K562 treated with DMSO at 1 percent for 12 hours (cell line): ENCODE data around the gene CCDC120. TPM values are rescaled to one million over a fixed set of nuclear protein-coding genes. Genes with fewer than 3 reads are reported as not detected.

ENCODE experiments used
- total RNA-seq: library from RNA; unstranded; fragments of 300-600 nt; gene quantifications from 2 replicates; pipeline ENCODE4 v1.2.3, GENCODE V29; 2022; ENCODE audit not compliant: insufficient read depth

Gene CCDC120, protein sequence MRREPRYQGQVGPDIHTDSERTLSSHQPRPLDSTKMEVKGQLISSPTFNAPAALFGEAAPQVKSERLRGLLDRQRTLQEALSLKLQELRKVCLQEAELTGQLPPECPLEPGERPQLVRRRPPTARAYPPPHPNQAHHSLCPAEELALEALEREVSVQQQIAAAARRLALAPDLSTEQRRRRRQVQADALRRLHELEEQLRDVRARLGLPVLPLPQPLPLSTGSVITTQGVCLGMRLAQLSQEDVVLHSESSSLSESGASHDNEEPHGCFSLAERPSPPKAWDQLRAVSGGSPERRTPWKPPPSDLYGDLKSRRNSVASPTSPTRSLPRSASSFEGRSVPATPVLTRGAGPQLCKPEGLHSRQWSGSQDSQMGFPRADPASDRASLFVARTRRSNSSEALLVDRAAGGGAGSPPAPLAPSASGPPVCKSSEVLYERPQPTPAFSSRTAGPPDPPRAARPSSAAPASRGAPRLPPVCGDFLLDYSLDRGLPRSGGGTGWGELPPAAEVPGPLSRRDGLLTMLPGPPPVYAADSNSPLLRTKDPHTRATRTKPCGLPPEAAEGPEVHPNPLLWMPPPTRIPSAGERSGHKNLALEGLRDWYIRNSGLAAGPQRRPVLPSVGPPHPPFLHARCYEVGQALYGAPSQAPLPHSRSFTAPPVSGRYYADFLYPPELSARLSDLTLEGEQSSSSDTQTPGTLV
- total RNA-seq = 2.7 and 7.2 TPM in 2 replicates

GRCh38 chrX:49058794-49059193 is at the start of gene CCDC120:
TSS of gene CCDC120 (plus strand) at chrX:49058999. CDS start at chrX:49062042, 3,043 bp downstream.

GRCh38 chrX:49043220-49043986 is 15.4 kb upstream of the CCDC120 start, which contains the start of gene TFE3:
TSS of gene TFE3 (minus strand) at chrX:49043357. CDS start at chrX:49043226, 131 bp downstream.

DNA sequence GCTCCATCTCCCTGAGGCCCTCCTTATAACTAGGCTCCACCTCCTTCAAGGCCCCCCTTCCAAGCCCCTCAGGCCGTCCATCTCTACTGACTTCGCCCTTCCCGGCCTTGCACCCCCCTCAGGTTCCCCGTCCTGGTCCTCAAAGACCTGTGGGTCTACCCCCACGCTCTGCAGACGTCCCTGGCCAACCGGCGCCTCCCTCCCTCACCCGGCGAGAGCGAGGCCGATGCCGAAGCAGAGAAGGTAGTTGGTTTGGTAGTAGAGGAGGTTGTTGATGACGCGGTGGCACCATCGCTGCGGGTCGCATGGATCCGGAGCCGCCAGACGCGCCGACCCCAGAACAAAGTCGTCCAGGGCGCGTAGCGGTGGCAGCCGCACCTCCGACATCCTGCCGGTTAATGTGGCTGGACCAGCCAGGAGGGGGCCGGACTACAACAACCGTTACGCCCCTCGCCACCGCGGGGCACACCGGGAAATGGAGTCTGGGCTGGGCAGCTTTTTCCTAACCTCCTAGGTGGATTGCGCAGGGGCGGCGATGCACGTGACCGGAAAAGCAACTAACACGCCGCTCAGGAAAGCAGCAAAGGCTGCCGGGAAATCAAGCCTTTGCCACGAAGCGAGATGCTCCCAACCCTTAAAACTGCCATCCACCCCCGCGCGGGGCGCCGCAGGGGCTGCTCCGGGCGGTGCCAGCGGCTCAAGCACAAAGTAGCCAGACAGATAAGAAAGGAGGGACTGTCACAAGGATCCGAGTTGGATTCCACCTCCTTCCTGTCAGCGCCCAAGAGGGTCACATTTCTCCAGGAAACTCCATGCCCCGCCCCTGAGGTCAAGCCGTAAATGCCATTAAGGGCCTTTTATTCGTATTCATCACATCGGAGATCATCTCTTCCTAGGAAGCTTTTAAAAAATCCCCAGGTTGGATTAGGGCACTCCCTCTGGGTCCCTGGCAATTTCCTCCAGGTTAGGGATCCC is 15.1 kb downstream of the CCDC120 start, which contains the start of gene PRAF2:
TSS of gene PRAF2 (minus strand) at position 402 of the 975 bp plus-strand sequence. CDS start at position 387, 15 bp downstream.

DNA sequence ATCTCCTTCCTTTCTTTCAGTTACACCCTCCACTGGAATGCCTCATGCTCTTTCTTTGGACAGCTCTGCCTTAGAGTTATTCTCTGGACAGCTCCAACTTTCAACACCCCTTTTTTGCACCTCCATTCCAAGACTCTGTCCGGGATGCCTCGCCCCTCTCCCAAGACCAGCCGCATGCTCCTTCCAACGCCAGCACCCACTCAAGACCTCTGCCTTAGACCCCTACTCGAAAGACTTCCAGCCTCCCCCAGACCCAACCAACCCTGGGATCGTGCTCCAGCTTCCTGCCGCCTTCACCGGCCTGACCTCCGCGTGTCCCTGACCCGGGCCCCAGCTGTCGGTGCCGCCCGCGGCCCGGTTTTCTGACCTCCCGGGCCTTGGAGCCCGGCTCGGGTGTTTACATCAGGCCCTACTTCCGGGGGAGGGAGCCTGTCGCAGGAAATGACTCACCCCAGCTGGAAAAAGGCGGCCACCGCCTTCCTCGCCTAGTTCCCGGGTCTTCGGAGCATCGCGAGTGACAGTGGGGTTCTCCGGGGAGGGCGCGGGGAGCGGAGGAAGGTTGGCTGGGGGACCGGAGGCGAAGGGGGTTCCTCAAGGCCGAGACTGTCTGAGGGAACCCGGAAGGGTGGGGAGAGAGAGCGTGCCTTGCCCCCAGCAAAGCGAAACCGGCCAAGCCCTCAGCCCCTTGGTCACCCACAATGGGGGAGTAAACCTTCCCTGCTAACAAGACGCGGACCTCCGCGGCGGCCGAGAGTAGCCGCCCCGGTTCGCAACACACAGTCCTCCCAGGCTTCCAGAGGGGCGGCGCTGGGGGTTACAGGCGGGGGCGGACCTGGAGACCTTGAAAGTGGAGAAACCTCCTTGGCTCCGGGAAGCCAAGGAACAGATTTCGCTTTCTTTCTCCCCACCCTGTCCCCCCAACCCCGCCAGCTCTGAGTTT is 21.0 kb downstream of the CCDC120 start, which contains the start of gene WDR45:
TSS of gene WDR45 (minus strand) at position 399 of the 940 bp plus-strand sequence. CDS start 1,792 bp downstream, outside the sequence.

Other genes starting within 250 kb of the CCDC120 start
- not detected in 2 replicates for gene ERAS, start 232.5 kb upstream of the CCDC120 start, total RNA-seq
- gene PCSK1N, start 223.4 kb upstream of the CCDC120 start, total RNA-seq = 1.3 TPM in 1 of 2 replicates, not detected in the other
- gene TIMM17B, start 161.2 kb upstream of the CCDC120 start, total RNA-seq = 195 and 296 TPM in 2 replicates
- gene PQBP1, start 161.1 kb upstream of the CCDC120 start, total RNA-seq = 213 and 271 TPM in 2 replicates
- 31.7 and 33.0 TPM in 2 replicates for gene SLC35A2, start 147.4 kb upstream of the CCDC120 start, total RNA-seq
- gene PIM2, start 140.0 kb upstream of the CCDC120 start, total RNA-seq = 149 and 220 TPM in 2 replicates
- gene OTUD5, start 101.4 kb upstream of the CCDC120 start, total RNA-seq = 63.6 and 90.5 TPM in 2 replicates
- 2.6 and 7.0 TPM in 2 replicates for gene KCND1, start 87.2 kb upstream of the CCDC120 start, total RNA-seq
- 19.6 and 36.3 TPM in 2 replicates for gene GRIPAP1, start 56.7 kb upstream of the CCDC120 start, total RNA-seq
- 20.3 and 40.7 TPM in 2 replicates for gene TFE3, start 15.6 kb upstream of the CCDC120 start, total RNA-seq
- 4.3 and 5.9 TPM in 2 replicates for gene PRAF2, start 15.0 kb downstream of the CCDC120 start, total RNA-seq
- 105 and 118 TPM in 2 replicates for gene WDR45, start 20.9 kb downstream of the CCDC120 start, total RNA-seq
- 42.1 and 46.3 TPM in 2 replicates for gene GPKOW, start 64.7 kb downstream of the CCDC120 start, total RNA-seq
- gene MAGIX, start 103.8 kb downstream of the CCDC120 start, total RNA-seq = 3.8 and 7.6 TPM in 2 replicates
- 196 and 259 TPM in 2 replicates for gene PLP2, start 112.9 kb downstream of the CCDC120 start, total RNA-seq
- gene PRICKLE3, start 127.4 kb downstream of the CCDC120 start, total RNA-seq = 20.3 and 35.1 TPM in 2 replicates
- gene SYP, start 141.2 kb downstream of the CCDC120 start, total RNA-seq = 1.0 TPM in 1 of 2 replicates, not detected in the other
- 0.38 TPM in 1 of 2 replicates, not detected in the other for gene CACNA1F, start 174.3 kb downstream of the CCDC120 start, total RNA-seq
- 29.7 and 31.5 TPM in 2 replicates for gene CCDC22, start 176.5 kb downstream of the CCDC120 start, total RNA-seq
- 0.27 TPM in 1 of 2 replicates, not detected in the other for gene FOXP3, start 205.7 kb downstream of the CCDC120 start, total RNA-seq
- gene PPP1R3F, start 210.8 kb downstream of the CCDC120 start, total RNA-seq = 2.6 and 2.7 TPM in 2 replicates
- not detected in 2 replicates for gene GAGE10, start 244.6 kb downstream of the CCDC120 start, total RNA-seq